GM12878 (cell line): ENCODE results near the gene GNAO1. TPM values are rescaled to one million over a fixed set of nuclear protein-coding genes. Genes with fewer than 3 reads are reported as not detected.

Experiments used
- ATAC-seq: fragments of 200-7000 bp; cut with Tn5 transposase; 3 replicates; pipeline ENCODE4 v1.9.1; 2020; ENCODE audit warnings: mild to moderate bottlenecking, moderate library complexity
- BruUV-seq: library from RNA; stranded (reverse); fragments of 400-500 nt; replicated peaks from 2 replicates; lab custom pipeline; 2021; lab: Mats Ljungman, UMichigan
- CTCF ChIA-PET: fragments of 300-600 bp; sonication (Branson Sonifier 250); formaldehyde crosslinking; extraction: SDS; loops from one replicate; lab custom pipeline; 2021; ENCODE audit warnings: inconsistent platforms; lab: Yijun Ruan, JAX
- POLR2A ChIA-PET: fragments of 350-600 bp; formaldehyde crosslinking; extraction: SDS; loops from one replicate; lab custom pipeline; 2021; ENCODE audit warnings: inconsistent platforms; lab: Charles Lee
- RAD21 ChIA-PET: fragments of 300-600 bp; sonication (Branson Sonifier 250); formaldehyde crosslinking; loops from one replicate; lab custom pipeline; 2023; ENCODE audit warnings: antibody characterized with exemption; ENCODE audit not compliant: unreplicated experiment; lab: Charles Lee
- SMC1A ChIA-PET: fragments of 300-600 bp; sonication (Branson Sonifier 250); formaldehyde crosslinking; loops from one replicate; lab custom pipeline; 2023; ENCODE audit not compliant: unreplicated experiment, uncharacterized antibody; lab: Charles Lee
- DNase-seq: peaks from one replicate; pipeline ENCODE4 v3.0.0-alpha.2; 2011; ENCODE audit warnings: low read depth, low spot score
- FAIRE-seq: peaks from 3 replicates; lab custom pipeline; 2011; peaks lifted over from hg19 to GRCh38; lab: Jason Lieb, UNC
- H2AFZ ChIP-seq: 2 replicates; pipeline ENCODE4 v1.6.0; 2011; ENCODE audit warnings: low read depth, low read length, control low read depth; ENCODE audit not compliant: control insufficient read depth
- H3K27ac ChIP-seq: 2 replicates; pipeline ENCODE4 v1.5.1; 2011; ENCODE audit warnings: control low read depth; ENCODE audit not compliant: control insufficient read depth, insufficient read depth
- H3K27me3 ChIP-seq, 2 experiments: replicated peaks in 1 of 2; 2 replicates each; pipeline versions ENCODE4 v1.6.0 to v1.6.1; 2011; ENCODE audit warnings: low read length in 1 of 2; ENCODE audit not compliant: control insufficient read depth in 2 of 2, insufficient read depth in 2 of 2
- H3K36me3 ChIP-seq, 2 experiments: 2 replicates each; pipeline ENCODE4 v1.5.1; 2011; ENCODE audit warnings: low read length in 1 of 2; ENCODE audit not compliant: control insufficient read depth in 2 of 2, insufficient read depth in 2 of 2
- H3K4me1 ChIP-seq: 2 replicates; pipeline ENCODE4 v1.6.1; 2011; ENCODE audit warnings: mild to moderate bottlenecking, low read length, moderate library complexity, mixed read lengths; ENCODE audit not compliant: control insufficient read depth, insufficient read depth
- H3K4me2 ChIP-seq: 2 replicates; pipeline ENCODE4 v1.6.0; 2011; ENCODE audit warnings: control low read depth; ENCODE audit not compliant: control insufficient read depth, insufficient read depth
- H3K4me3 ChIP-seq: fragments of 200-600 bp; sonication (generic); 2 replicates; pipeline ENCODE4 v1.5.1; 2016
- H3K79me2 ChIP-seq: 2 replicates; pipeline ENCODE4 v1.6.0; 2011; ENCODE audit warnings: low read length; ENCODE audit not compliant: control insufficient read depth, insufficient read depth
- H3K9ac ChIP-seq: 2 replicates; pipeline ENCODE4 v1.8.0; 2011; ENCODE audit warnings: low read length, control low read depth, mixed read lengths; ENCODE audit not compliant: control insufficient read depth, insufficient read depth
- H3K9me3 ChIP-seq: replicated peaks from 3 replicates; pipeline ENCODE4 v1.5.1; 2011; ENCODE audit warnings: mild to moderate bottlenecking, low read length; ENCODE audit not compliant: control insufficient read depth, insufficient read depth
- H4K20me1 ChIP-seq: 2 replicates; pipeline ENCODE4 v1.6.0; 2011; ENCODE audit not compliant: control insufficient read depth, insufficient read depth
- ATF2 ChIP-seq: IDR thresholded peaks from 2 replicates; pipeline ENCODE4 v1.6.1; 2012; ENCODE audit warnings: low read length, inconsistent platforms
- ATF7 ChIP-seq: fragments of 450-650 bp; IDR thresholded peaks from 2 replicates; pipeline ENCODE4 v1.6.1; 2016; ENCODE audit warnings: low read depth, mild to moderate bottlenecking
- BCLAF1 ChIP-seq: fragments of 450-650 bp; IDR thresholded peaks from 2 replicates; pipeline ENCODE4 v1.6.1; 2017; ENCODE audit warnings: antibody characterized with exemption, mild to moderate bottlenecking, moderate library complexity
- ELK1 ChIP-seq: IDR thresholded peaks from 2 replicates; pipeline ENCODE4 v1.6.1; 2012; ENCODE audit warnings: low read depth, low read length, improper control_type of control experiment
- EZH2 ChIP-seq: IDR thresholded peaks from 2 replicates; pipeline ENCODE4 v1.6.1; 2012; ENCODE audit warnings: low read depth, mild to moderate bottlenecking, control low read depth, inconsistent platforms, low read length, borderline replicate concordance; ENCODE audit not compliant: control insufficient read depth
- FOXM1 ChIP-seq: IDR thresholded peaks from 2 replicates; pipeline ENCODE4 v1.6.1; 2012; ENCODE audit warnings: low read depth, mild to moderate bottlenecking, inconsistent platforms, low read length, moderate library complexity
- MYC ChIP-seq: IDR thresholded peaks from 2 replicates; pipeline ENCODE4 v1.6.1; 2011; ENCODE audit warnings: mild to moderate bottlenecking, low read length, moderate library complexity, inconsistent platforms; ENCODE audit not compliant: insufficient read depth, insufficient replicate concordance, insufficient read length, severe bottlenecking
- PAX5 ChIP-seq: IDR thresholded peaks from 2 replicates; pipeline ENCODE4 v1.6.1; 2011; ENCODE audit warnings: low read depth, low read length, borderline replicate concordance
- PKNOX1 ChIP-seq: fragments of 450-650 bp; IDR thresholded peaks from 2 replicates; pipeline ENCODE4 v1.6.1; 2016; ENCODE audit warnings: mild to moderate bottlenecking
- STAT3 ChIP-seq: IDR thresholded peaks from 2 replicates; pipeline ENCODE4 v1.6.1; 2011; ENCODE audit warnings: low read depth, low read length, improper control_type of control experiment
- TBL1XR1 ChIP-seq: IDR thresholded peaks from 2 replicates; pipeline ENCODE4 v1.6.1; 2012; ENCODE audit warnings: low read depth, low read length, improper control_type of control experiment
- TCF7 ChIP-seq: IDR thresholded peaks from 2 replicates; pipeline ENCODE4 v1.6.1; 2014; ENCODE audit warnings: antibody characterized with exemption, borderline replicate concordance
- ZBED1 ChIP-seq: IDR thresholded peaks from 2 replicates; pipeline ENCODE4 v1.6.1; 2016; ENCODE audit warnings: borderline replicate concordance
- ZNF384 ChIP-seq: IDR thresholded peaks from 2 replicates; pipeline ENCODE4 v1.6.1; 2012; ENCODE audit warnings: low read depth, mild to moderate bottlenecking, low read length, improper control_type of control experiment, borderline replicate concordance
- WGBS: methylation state at CpG from one replicate; pipeline ENCODE4 v1.1.6; 2016; ENCODE audit warnings: low lambda C conversion rate; ENCODE audit not compliant: insufficient replicate concordance, insufficient coverage; ENCODE audit errors: missing lambda C conversion rate; 5-methylcytosine and 5-hydroxymethylcytosine counted together
- in situ Hi-C: fragments of 300-500 bp; cut with MboI; formaldehyde crosslinking; loops from 9 replicates; pipeline ENCODE4 v1.14.3; 2018; ENCODE audit warnings: mixed read lengths
- intact Hi-C: fragments of 100-400 bp; cut with micrococcal nuclease; formaldehyde crosslinking; loops from one replicate; pipeline ENCODE4 v1.14.2; 2022; ENCODE audit not compliant: unreplicated experiment
- polyA plus RNA-seq, 11 experiments: library from polyadenylated mRNA; depleted of rRNA in 4 of 11; unstranded in 6 of 11; stranded (reverse) in 5 of 11; fragments of >200 nt; fragmentation: Nextera tagmentation in 4 of 11; fragmentation: Illumina TruSeq in 1 of 11; extraction: Ambion mirVana in 4 of 11; extraction: Trizol in 1 of 11; gene quantifications; 1 replicate in 1 of 11; 2 replicates in 10 of 11; pipeline versions ENCODE4 v1.2.1 to v1.2.3, GENCODE V29; 2011 to 2016; ENCODE audit warnings: inconsistent platforms in 2 of 11, missing spikeins in 2 of 11, low read depth in 1 of 11
- total RNA-seq, 4 experiments: library from RNA; depleted of rRNA in 3 of 4; stranded (reverse); fragments of >200 nt in 3 of 4; fragmentation: Illumina TruSeq in 1 of 4; extraction: Trizol in 1 of 4; gene quantifications; 2 replicates each; pipeline versions ENCODE4 v1.2.1 to v1.2.3, GENCODE V29; 2013 to 2021

The GNAO1 gene
- total and polyA plus RNA-seq, 10 of the 15 experiments (the other 5 are each of a cell fraction or from before 2014, with no cell fraction given), result 0.05 to 0.28 (median 0.14) TPM; not detected in 6

GRCh38 chr16:56265746-56266145 is 74.5 kb downstream of the GNAO1 start (continued):
- TF ChIP-seq MYC, result no peak

- RAD21 ChIA-PET, result no interaction called here
- Histone ChIP-seq H3K36me3 (no peaks in the 10 kb centered on the region), H3K4me1 (no peaks in the 10 kb centered on the region), H3K4me2 (no peak overlapping the region), H3K79me2 (no peaks in the 10 kb centered on the region), H3K9ac (no peak overlapping the region), H4K20me1 (no peaks in the 10 kb centered on the region; the same call in 1 of the 2 replicates), H3K4me3 (no peak overlapping the region), H3K9me3 (no peaks in the 10 kb centered on the region), H3K27ac (no peak overlapping the region), H3K27me3 (peaks cover 2 to 3% of the 10 kb centered on the region in 2 experiments; a peak in 2 of 4 replicates), H2AFZ (no peak overlapping the region)
- no TSS peak for BruUV-seq
- intact Hi-C loops, result no loop called here
- DNase-seq, result no peak
- 32% methylated on average over 17 of the region's 17 CpGs for WGBS
- ATAC-seq, result no peak
- POLR2A ChIA-PET, result no interaction called here
- in situ Hi-C loops, result no loop called here
- CTCF ChIA-PET, result no interaction called here
- SMC1A ChIA-PET, result no interaction called here
- FAIRE-seq, result no peak
- no peak for TF ChIP-seq ZNF384
- no peak for TF ChIP-seq TBL1XR1
- no peak for TF ChIP-seq STAT3
- TF ChIP-seq ELK1, result no peak
- no peak for TF ChIP-seq PKNOX1
- TF ChIP-seq ATF2, result no peak
- TF ChIP-seq TCF7, result no peak
- TF ChIP-seq PAX5, result no peak
- TF ChIP-seq FOXM1, result no peak
- no peak for TF ChIP-seq EZH2
- no peak for TF ChIP-seq ZBED1
- TF ChIP-seq BCLAF1, result no peak
- TF ChIP-seq ATF7, result no peak
Observed at GRCh38 chr16:56266641-56267607, 75.6 kb downstream of the GNAO1 start.
